WTC11 (cell line): ENCODE measurements around the gene DNAJC10.

Experiments
- ZNF232 ChIP-seq: sonication (generic); formaldehyde crosslinking; IDR thresholded peaks from 2 replicates; pipeline ENCODE4 v1.8.0; 2022; ENCODE audit warnings: mild to moderate bottlenecking, missing genetic modification reagents
- TF ChIP-seq, protein P1 (sequence below): sonication (generic); formaldehyde crosslinking; IDR thresholded peaks from 2 replicates; pipeline ENCODE4 v1.8.1; 2023; ENCODE audit warnings: mild to moderate bottlenecking, missing genetic modification reagents
- TF ChIP-seq, protein P2 (sequence below): sonication (generic); formaldehyde crosslinking; IDR thresholded peaks from 2 replicates; pipeline ENCODE4 v1.8.1; 2023; ENCODE audit warnings: mild to moderate bottlenecking, missing genetic modification reagents, moderate library complexity
- TF ChIP-seq, protein P3 (sequence below): sonication (generic); formaldehyde crosslinking; IDR thresholded peaks from 2 replicates; pipeline ENCODE4 v1.8.0; 2023; ENCODE audit warnings: missing genetic modification reagents, mild to moderate bottlenecking, borderline replicate concordance
- TF ChIP-seq, protein P4 (sequence below): sonication (generic); formaldehyde crosslinking; IDR thresholded peaks from 2 replicates; pipeline ENCODE4 v1.8.1; 2023; ENCODE audit warnings: mild to moderate bottlenecking, missing genetic modification reagents, borderline replicate concordance

DNA sequence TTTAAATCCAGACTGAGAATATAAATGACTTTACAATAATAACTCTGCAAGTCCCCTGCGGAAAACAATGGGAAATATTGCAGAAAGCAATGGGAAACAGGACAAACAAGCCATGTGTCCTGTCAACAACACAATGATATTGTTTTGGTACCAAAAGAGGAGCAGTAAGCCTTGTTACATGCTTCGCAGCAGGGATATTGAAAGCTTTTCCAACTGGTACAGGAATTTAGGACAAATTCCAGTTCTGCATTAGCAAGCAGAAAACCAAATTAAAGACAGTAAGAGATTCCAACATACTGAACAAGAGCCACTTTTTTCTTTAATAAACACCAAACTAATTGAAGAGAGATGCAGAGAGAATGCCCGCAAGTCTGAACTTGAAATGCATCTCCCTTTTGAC lies 120.4 kb downstream of the DNAJC10 start:
- TF ChIP-seq, protein P1, sequence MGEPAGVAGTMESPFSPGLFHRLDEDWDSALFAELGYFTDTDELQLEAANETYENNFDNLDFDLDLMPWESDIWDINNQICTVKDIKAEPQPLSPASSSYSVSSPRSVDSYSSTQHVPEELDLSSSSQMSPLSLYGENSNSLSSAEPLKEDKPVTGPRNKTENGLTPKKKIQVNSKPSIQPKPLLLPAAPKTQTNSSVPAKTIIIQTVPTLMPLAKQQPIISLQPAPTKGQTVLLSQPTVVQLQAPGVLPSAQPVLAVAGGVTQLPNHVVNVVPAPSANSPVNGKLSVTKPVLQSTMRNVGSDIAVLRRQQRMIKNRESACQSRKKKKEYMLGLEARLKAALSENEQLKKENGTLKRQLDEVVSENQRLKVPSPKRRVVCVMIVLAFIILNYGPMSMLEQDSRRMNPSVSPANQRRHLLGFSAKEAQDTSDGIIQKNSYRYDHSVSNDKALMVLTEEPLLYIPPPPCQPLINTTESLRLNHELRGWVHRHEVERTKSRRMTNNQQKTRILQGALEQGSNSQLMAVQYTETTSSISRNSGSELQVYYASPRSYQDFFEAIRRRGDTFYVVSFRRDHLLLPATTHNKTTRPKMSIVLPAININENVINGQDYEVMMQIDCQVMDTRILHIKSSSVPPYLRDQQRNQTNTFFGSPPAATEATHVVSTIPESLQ (CRISPR knock-in tag), result no peak
- TF ChIP-seq, protein P2, sequence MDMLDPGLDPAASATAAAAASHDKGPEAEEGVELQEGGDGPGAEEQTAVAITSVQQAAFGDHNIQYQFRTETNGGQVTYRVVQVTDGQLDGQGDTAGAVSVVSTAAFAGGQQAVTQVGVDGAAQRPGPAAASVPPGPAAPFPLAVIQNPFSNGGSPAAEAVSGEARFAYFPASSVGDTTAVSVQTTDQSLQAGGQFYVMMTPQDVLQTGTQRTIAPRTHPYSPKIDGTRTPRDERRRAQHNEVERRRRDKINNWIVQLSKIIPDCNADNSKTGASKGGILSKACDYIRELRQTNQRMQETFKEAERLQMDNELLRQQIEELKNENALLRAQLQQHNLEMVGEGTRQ (CRISPR knock-in tag), result no peak
- no peak for TF ChIP-seq ZNF232 (CRISPR knock-in tag)
- TF ChIP-seq, protein P3, sequence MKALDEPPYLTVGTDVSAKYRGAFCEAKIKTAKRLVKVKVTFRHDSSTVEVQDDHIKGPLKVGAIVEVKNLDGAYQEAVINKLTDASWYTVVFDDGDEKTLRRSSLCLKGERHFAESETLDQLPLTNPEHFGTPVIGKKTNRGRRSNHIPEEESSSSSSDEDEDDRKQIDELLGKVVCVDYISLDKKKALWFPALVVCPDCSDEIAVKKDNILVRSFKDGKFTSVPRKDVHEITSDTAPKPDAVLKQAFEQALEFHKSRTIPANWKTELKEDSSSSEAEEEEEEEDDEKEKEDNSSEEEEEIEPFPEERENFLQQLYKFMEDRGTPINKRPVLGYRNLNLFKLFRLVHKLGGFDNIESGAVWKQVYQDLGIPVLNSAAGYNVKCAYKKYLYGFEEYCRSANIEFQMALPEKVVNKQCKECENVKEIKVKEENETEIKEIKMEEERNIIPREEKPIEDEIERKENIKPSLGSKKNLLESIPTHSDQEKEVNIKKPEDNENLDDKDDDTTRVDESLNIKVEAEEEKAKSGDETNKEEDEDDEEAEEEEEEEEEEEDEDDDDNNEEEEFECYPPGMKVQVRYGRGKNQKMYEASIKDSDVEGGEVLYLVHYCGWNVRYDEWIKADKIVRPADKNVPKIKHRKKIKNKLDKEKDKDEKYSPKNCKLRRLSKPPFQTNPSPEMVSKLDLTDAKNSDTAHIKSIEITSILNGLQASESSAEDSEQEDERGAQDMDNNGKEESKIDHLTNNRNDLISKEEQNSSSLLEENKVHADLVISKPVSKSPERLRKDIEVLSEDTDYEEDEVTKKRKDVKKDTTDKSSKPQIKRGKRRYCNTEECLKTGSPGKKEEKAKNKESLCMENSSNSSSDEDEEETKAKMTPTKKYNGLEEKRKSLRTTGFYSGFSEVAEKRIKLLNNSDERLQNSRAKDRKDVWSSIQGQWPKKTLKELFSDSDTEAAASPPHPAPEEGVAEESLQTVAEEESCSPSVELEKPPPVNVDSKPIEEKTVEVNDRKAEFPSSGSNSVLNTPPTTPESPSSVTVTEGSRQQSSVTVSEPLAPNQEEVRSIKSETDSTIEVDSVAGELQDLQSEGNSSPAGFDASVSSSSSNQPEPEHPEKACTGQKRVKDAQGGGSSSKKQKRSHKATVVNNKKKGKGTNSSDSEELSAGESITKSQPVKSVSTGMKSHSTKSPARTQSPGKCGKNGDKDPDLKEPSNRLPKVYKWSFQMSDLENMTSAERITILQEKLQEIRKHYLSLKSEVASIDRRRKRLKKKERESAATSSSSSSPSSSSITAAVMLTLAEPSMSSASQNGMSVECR (CRISPR knock-in tag), result no peak
- TF ChIP-seq, protein P4, sequence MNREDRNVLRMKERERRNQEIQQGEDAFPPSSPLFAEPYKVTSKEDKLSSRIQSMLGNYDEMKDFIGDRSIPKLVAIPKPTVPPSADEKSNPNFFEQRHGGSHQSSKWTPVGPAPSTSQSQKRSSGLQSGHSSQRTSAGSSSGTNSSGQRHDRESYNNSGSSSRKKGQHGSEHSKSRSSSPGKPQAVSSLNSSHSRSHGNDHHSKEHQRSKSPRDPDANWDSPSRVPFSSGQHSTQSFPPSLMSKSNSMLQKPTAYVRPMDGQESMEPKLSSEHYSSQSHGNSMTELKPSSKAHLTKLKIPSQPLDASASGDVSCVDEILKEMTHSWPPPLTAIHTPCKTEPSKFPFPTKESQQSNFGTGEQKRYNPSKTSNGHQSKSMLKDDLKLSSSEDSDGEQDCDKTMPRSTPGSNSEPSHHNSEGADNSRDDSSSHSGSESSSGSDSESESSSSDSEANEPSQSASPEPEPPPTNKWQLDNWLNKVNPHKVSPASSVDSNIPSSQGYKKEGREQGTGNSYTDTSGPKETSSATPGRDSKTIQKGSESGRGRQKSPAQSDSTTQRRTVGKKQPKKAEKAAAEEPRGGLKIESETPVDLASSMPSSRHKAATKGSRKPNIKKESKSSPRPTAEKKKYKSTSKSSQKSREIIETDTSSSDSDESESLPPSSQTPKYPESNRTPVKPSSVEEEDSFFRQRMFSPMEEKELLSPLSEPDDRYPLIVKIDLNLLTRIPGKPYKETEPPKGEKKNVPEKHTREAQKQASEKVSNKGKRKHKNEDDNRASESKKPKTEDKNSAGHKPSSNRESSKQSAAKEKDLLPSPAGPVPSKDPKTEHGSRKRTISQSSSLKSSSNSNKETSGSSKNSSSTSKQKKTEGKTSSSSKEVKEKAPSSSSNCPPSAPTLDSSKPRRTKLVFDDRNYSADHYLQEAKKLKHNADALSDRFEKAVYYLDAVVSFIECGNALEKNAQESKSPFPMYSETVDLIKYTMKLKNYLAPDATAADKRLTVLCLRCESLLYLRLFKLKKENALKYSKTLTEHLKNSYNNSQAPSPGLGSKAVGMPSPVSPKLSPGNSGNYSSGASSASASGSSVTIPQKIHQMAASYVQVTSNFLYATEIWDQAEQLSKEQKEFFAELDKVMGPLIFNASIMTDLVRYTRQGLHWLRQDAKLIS (CRISPR knock-in tag), result no peak
